Mesodermal cell (in vitro differentiated cells): ENCODE results near the gene KANSL3.

ENCODE experiments used
- H3K27ac ChIP-seq: 2 replicates; pipeline ENCODE4 v1.7.0; 2013; ENCODE audit warnings: mild to moderate bottlenecking, low read depth, low read length, moderate library complexity; ENCODE audit not compliant: severe bottlenecking
- H3K36me3 ChIP-seq: 2 replicates; pipeline ENCODE4 v1.7.1; 2013; ENCODE audit warnings: mild to moderate bottlenecking, low read length, moderate library complexity; ENCODE audit not compliant: control insufficient read depth, insufficient read depth
- H3K4me1 ChIP-seq: one replicate; pipeline ENCODE4 v1.7.1; 2013; ENCODE audit warnings: mild to moderate bottlenecking, low read length; ENCODE audit not compliant: insufficient read depth, control insufficient read depth, poor library complexity, severe bottlenecking
- H3K4me3 ChIP-seq: 2 replicates; pipeline ENCODE4 v1.7.0; 2013; ENCODE audit warnings: low read length, control low read depth, mild to moderate bottlenecking; ENCODE audit not compliant: insufficient read depth, poor library complexity, severe bottlenecking; ENCODE audit errors: extremely low read depth
- H3K9me3 ChIP-seq: 2 replicates; pipeline ENCODE4 v1.7.1; 2013; ENCODE audit warnings: mild to moderate bottlenecking, low read length, moderate library complexity; ENCODE audit not compliant: control insufficient read depth
- WGBS, 2 experiments: methylation state at CpG; one replicate each; pipeline ENCODE4 v1.1.5; 2013; ENCODE audit warnings: missing lambda C conversion rate in 2 of 2; ENCODE audit not compliant: insufficient coverage in 2 of 2; 5-methylcytosine and 5-hydroxymethylcytosine counted together

KANSL3 gene

GRCh38 chr2:96579422-96579821, 58.7 kb downstream of the KANSL3 start:
- WGBS, 2 experiments: 80 to 100% methylated on average over 1 to 2 of the region's 2 CpGs

GRCh38 chr2:96578731-96579130, 59.4 kb downstream of the KANSL3 start:
- Histone ChIP-seq H3K4me3 (no peak overlapping the region), H3K36me3 (no peaks in the 10 kb centered on the region), H3K9me3 (no peaks in the 10 kb centered on the region), H3K4me1 (no peaks in the 10 kb centered on the region), H3K27ac (no peak overlapping the region)
- WGBS, 2 experiments: 91 to 93% methylated on average over 3 of the region's 3 CpGs

More at GRCh38 chr2:96579422-96579821, 58.7 kb downstream of the KANSL3 start:
- Histone ChIP-seq H3K9me3 (no peaks in the 10 kb centered on the region), H3K4me3 (no peak overlapping the region), H3K4me1 (no peaks in the 10 kb centered on the region), H3K36me3 (no peaks in the 10 kb centered on the region), H3K27ac (no peak overlapping the region)

DNA sequence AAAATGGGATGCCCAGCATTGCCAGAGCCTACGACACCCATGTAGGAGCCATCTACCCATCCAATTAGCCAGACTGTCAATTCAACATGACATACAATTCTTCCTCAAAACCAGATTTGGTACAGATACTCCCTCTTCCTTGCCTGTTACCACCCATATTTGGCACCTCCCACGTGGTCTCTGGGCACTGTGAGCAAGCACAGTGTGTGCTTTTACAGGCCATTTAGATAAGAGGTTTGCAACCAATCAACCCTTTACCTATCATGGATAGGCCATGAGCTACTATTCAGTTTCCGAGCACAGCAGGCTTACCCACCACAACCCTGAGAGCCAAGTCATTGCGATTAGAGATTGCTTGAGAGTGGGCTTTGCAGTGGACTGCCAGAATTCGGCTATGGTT, 60.6 kb downstream of the KANSL3 start:
- Histone ChIP-seq H3K27ac (no peak overlapping the region), H3K36me3 (no peaks in the 10 kb centered on the region), H3K9me3 (no peaks in the 10 kb centered on the region), H3K4me1 (no peaks in the 10 kb centered on the region), H3K4me3 (no peak overlapping the region)
- 65 to 83% methylated on average over 4 to 5 of the region's 5 CpGs for WGBS, 2 experiments

- Histone ChIP-seq H3K36me3 (no peaks in the 10 kb centered on the region), H3K4me3 (no peak overlapping the region), H3K9me3 (no peaks in the 10 kb centered on the region), H3K4me1 (no peaks in the 10 kb centered on the region), H3K27ac (no peak overlapping the region)
- WGBS, 2 experiments: 80% methylated on average over 1 of the region's 1 CpG; no CpG with 5 or more reads in 1 of the 2 experiments
These were observed 62.2 kb downstream of the KANSL3 start for GRCh38 chr2:96575785-96576456.

DNA sequence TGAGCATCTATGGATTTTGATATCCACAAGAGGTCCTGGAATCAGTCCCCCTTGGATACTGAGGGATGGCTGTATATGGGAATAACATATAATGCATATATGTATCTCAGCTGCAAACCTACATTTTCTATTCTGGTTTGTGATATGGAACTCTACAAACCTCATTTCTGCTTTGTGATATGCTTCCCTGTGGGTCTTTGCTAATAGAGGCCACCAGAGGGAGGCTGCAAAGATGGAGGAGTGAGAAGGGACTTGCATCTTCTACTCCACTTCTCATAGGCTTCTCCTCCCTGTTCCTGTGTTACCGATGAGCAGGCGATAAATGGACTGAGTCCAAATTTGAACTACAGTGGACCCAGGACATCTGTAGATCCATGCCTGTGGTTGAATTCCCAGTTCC, 63.7 kb downstream of the KANSL3 start:
- WGBS, 2 experiments: 94 to 95% methylated on average over 2 of the region's 2 CpGs
- Histone ChIP-seq H3K36me3 (no peaks in the 10 kb centered on the region), H3K4me3 (no peak overlapping the region), H3K27ac (no peak overlapping the region), H3K9me3 (no peaks in the 10 kb centered on the region), H3K4me1 (no peaks in the 10 kb centered on the region)

DNA sequence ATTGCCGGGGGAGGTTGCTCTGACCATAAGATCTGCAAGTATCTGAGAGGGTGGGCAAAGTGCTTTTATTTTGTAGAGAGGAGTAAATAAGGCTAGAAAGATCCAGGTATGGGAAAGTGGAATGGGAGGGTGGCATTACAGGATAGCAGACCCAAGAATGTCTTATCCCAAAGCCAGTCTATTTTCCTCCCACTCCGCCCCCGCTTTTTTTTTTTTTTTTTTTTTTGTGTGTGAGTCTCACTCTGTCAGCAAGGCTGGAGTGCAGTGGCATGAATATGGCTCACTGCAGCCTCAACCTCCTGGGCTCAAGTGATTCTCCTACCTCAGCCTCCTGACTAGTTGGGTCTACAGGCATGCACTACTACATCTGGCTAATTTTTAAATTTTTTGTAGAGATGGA, 70.0 kb downstream of the KANSL3 start:
- WGBS, 2 experiments: 100% methylated on average over 1 of the region's 3 CpGs; no CpG with 5 or more reads in 1 of the 2 experiments
- no peaks in the 10 kb centered on the region for H3K36me3 ChIP-seq
- no peaks in the 10 kb centered on the region for H3K4me1 ChIP-seq
- H3K9me3 ChIP-seq: no peaks in the 10 kb centered on the region
- H3K27ac ChIP-seq: no peak overlapping the region
- H3K4me3 ChIP-seq: no peak overlapping the region

GRCh38 chr2:96565111-96565510, 73.0 kb downstream of the KANSL3 start:
- H3K27ac ChIP-seq: no peak overlapping the region
- no peaks in the 10 kb centered on the region for H3K36me3 ChIP-seq
- no peaks in the 10 kb centered on the region for H3K9me3 ChIP-seq
- no peak overlapping the region for H3K4me3 ChIP-seq
- H3K4me1 ChIP-seq: no peaks in the 10 kb centered on the region
- WGBS, 2 experiments: 27 to 35% methylated on average over 4 to 5 of the region's 5 CpGs

- no peaks in the 10 kb centered on the region for H3K9me3 ChIP-seq
- no peak overlapping the region for H3K27ac ChIP-seq
- H3K36me3 ChIP-seq: no peaks in the 10 kb centered on the region
- no peaks in the 10 kb centered on the region for H3K4me1 ChIP-seq
- WGBS, 2 experiments: 85 to 93% methylated on average over 2 to 3 of the region's 3 CpGs
- H3K4me3 ChIP-seq: no peak overlapping the region
These were observed 73.5 kb downstream of the KANSL3 start for GRCh38 chr2:96564563-96564962.

DNA sequence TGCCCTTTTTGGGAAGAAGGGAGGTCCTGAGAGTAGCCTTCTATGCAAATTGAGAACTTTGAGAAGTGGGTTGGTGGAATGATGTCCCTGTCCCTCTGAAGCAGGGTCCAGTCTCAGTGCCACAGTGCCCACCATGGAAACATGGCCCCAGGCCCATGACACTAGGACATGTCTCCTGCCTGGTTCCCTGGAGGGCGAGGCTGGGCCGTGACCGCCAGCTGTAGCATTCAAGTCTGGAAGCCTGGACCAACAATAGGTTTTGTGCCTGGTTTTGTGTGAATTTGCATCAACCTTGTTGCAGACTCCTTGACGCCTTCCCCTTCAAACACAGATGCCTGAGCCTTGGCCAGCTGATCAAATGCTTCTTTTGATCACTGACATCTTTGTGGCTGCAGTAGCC, 74.1 kb downstream of the KANSL3 start:
- no peak overlapping the region for H3K27ac ChIP-seq
- no peaks in the 10 kb centered on the region for H3K9me3 ChIP-seq
- H3K36me3 ChIP-seq: no peaks in the 10 kb centered on the region
- 73 to 86% methylated on average over 4 of the region's 4 CpGs for WGBS, 2 experiments
- H3K4me1 ChIP-seq: no peaks in the 10 kb centered on the region
- H3K4me3 ChIP-seq: no peak overlapping the region

DNA sequence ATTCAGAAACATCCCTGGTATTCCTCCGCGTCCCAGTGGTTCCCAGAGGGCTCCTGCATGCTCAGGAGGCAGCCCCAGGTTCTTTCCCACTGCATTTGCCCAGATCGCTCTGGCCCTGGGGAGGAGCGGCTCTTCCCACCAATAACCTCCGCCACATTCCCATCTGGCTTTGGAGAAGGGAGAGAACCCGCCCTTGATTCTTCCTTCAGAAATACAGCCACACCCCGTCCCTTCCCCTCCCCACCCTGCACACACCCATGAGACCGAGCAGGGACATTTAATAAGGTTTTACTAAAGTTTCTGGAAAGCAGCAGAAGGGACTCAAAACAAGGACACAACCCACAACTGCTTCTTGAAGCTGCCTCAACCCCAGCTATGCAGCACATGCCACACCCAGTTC, 79.6 kb downstream of the KANSL3 start:
- H3K9me3 ChIP-seq: no peaks in the 10 kb centered on the region
- H3K36me3 ChIP-seq: no peaks in the 10 kb centered on the region
- H3K27ac ChIP-seq: no peak overlapping the region
- no peak overlapping the region for H3K4me3 ChIP-seq
- H3K4me1 ChIP-seq: no peaks in the 10 kb centered on the region
- 84 to 94% methylated on average over 2 to 3 of the region's 8 CpGs for WGBS, 2 experiments

- Histone ChIP-seq H3K4me1 (no peaks in the 10 kb centered on the region), H3K36me3 (no peaks in the 10 kb centered on the region), H3K9me3 (no peaks in the 10 kb centered on the region), H3K27ac (no peak overlapping the region), H3K4me3 (no peak overlapping the region)
- WGBS, 2 experiments: 85 to 90% methylated on average over 4 to 6 of the region's 6 CpGs
These were observed 80.1 kb downstream of the KANSL3 start for GRCh38 chr2:96558061-96558460.
